ES-I3 (cell line): ENCODE data around the gene TRIM8.

Source experiments
- H3K36me3 ChIP-seq: 2 replicates; pipeline ENCODE4 v1.6.1; 2013; ENCODE audit warnings: mild to moderate bottlenecking, low read length, control low read depth, moderate library complexity; ENCODE audit not compliant: insufficient read depth
- H3K4me1 ChIP-seq: 2 replicates; pipeline ENCODE4 v1.6.1; 2013; ENCODE audit warnings: mild to moderate bottlenecking, control low read depth, low read length; ENCODE audit not compliant: insufficient read depth
- H3K9ac ChIP-seq: 2 replicates; pipeline ENCODE4 v1.6.1; 2013; ENCODE audit warnings: low read depth, mild to moderate bottlenecking, low read length, moderate library complexity
- H3K9me3 ChIP-seq: 2 replicates; pipeline ENCODE4 v1.6.1; 2013; ENCODE audit warnings: mild to moderate bottlenecking, low read length, moderate library complexity; ENCODE audit not compliant: control insufficient read depth, insufficient read depth

The TRIM8 gene

GRCh38 chr10:102644066-102644645 lies at the start of gene TRIM8:
TRIM8 (plus strand) TSS chr10:102644479; CDS start chr10:102644618, 139 bp downstream.
- Histone ChIP-seq H3K4me1 (peaks cover 25% of the 10 kb centered on the region; the same call in 1 of the 2 replicates), H3K36me3 (no peaks in the 10 kb centered on the region), H3K9me3 (no peaks in the 10 kb centered on the region), H3K9ac (peak within 1 kb of the TSS; percentile 84)

- no peak overlapping the region for H3K9ac ChIP-seq
- peaks cover 11% of the 10 kb centered on the region for H3K4me1 ChIP-seq
- H3K9me3 ChIP-seq = no peaks in the 10 kb centered on the region
- H3K36me3 ChIP-seq = no peaks in the 10 kb centered on the region; the same call in 1 of the 2 replicates
Measured at GRCh38 chr10:102595293-102595692, 49.0 kb upstream of the TRIM8 start.

- Histone ChIP-seq H3K4me1 (peaks cover 11% of the 10 kb centered on the region), H3K36me3 (no peaks in the 10 kb centered on the region; the same call in 1 of the 2 replicates), H3K9me3 (no peaks in the 10 kb centered on the region), H3K9ac (no peak overlapping the region)
Measured at GRCh38 chr10:102595897-102596296, 48.4 kb upstream of the TRIM8 start.

- Histone ChIP-seq H3K4me1 (peaks cover 11% of the 10 kb centered on the region), H3K9ac (no peak overlapping the region), H3K36me3 (no peaks in the 10 kb centered on the region; the same call in 1 of the 2 replicates), H3K9me3 (no peaks in the 10 kb centered on the region)
Measured at GRCh38 chr10:102596506-102596971, 47.7 kb upstream of the TRIM8 start.

GRCh38 chr10:102597131-102597991 lies 46.9 kb upstream of the TRIM8 start:
- H3K9me3 ChIP-seq = no peaks in the 10 kb centered on the region
- peaks cover 11% of the 10 kb centered on the region for H3K4me1 ChIP-seq
- H3K9ac ChIP-seq = no peak overlapping the region
- no peaks in the 10 kb centered on the region; the same call in 1 of the 2 replicates for H3K36me3 ChIP-seq

GRCh38 chr10:102598243-102598642 lies 46.0 kb upstream of the TRIM8 start:
- H3K9me3 ChIP-seq = no peaks in the 10 kb centered on the region
- H3K9ac ChIP-seq = no peak overlapping the region
- H3K36me3 ChIP-seq = no peaks in the 10 kb centered on the region; the same call in 1 of the 2 replicates
- peaks cover 11% of the 10 kb centered on the region for H3K4me1 ChIP-seq

- H3K9me3 ChIP-seq = no peaks in the 10 kb centered on the region
- peaks cover 23% of the 10 kb centered on the region for H3K4me1 ChIP-seq
- H3K36me3 ChIP-seq = no peaks in the 10 kb centered on the region; the same call in 1 of the 2 replicates
- H3K9ac ChIP-seq = no peak overlapping the region
Measured at GRCh38 chr10:102599565-102600327, 44.5 kb upstream of the TRIM8 start.

- no peaks in the 10 kb centered on the region for H3K9me3 ChIP-seq
- no peaks in the 10 kb centered on the region for H3K36me3 ChIP-seq
- H3K4me1 ChIP-seq = peaks cover 19% of the 10 kb centered on the region
- no peak overlapping the region for H3K9ac ChIP-seq
Measured at GRCh38 chr10:102600816-102601215, 43.5 kb upstream of the TRIM8 start.

GRCh38 chr10:102601639-102602038 lies 42.6 kb upstream of the TRIM8 start:
- H3K9ac ChIP-seq = no peak overlapping the region
- H3K9me3 ChIP-seq = no peaks in the 10 kb centered on the region
- H3K36me3 ChIP-seq = no peaks in the 10 kb centered on the region
- H3K4me1 ChIP-seq = peaks cover 13% of the 10 kb centered on the region; the same call in 1 of the 2 replicates

GRCh38 chr10:102602272-102603045 lies 41.8 kb upstream of the TRIM8 start:
- no peaks in the 10 kb centered on the region for H3K36me3 ChIP-seq
- peaks cover 13% of the 10 kb centered on the region; the same call in 1 of the 2 replicates for H3K4me1 ChIP-seq
- H3K9me3 ChIP-seq = no peaks in the 10 kb centered on the region
- no peak overlapping the region for H3K9ac ChIP-seq

GRCh38 chr10:102603946-102604345 lies 40.3 kb upstream of the TRIM8 start:
- no peaks in the 10 kb centered on the region for H3K36me3 ChIP-seq
- H3K9me3 ChIP-seq = no peaks in the 10 kb centered on the region
- peaks cover 16% of the 10 kb centered on the region; the same call in 1 of the 2 replicates for H3K4me1 ChIP-seq
- H3K9ac ChIP-seq = no peak overlapping the region

GRCh38 chr10:102604439-102604841 lies 39.8 kb upstream of the TRIM8 start:
- peaks cover 16% of the 10 kb centered on the region; the same call in 1 of the 2 replicates for H3K4me1 ChIP-seq
- H3K9ac ChIP-seq = no peak overlapping the region
- no peaks in the 10 kb centered on the region for H3K36me3 ChIP-seq
- no peaks in the 10 kb centered on the region for H3K9me3 ChIP-seq

- no peaks in the 10 kb centered on the region for H3K9me3 ChIP-seq
- peaks cover 16% of the 10 kb centered on the region; the same call in 1 of the 2 replicates for H3K4me1 ChIP-seq
- no peak overlapping the region for H3K9ac ChIP-seq
- no peaks in the 10 kb centered on the region for H3K36me3 ChIP-seq
Measured at GRCh38 chr10:102605712-102606111, 38.6 kb upstream of the TRIM8 start.
